HG03575 (cell line): Measurements from ENCODE around the gene SIRPA.
"Not testable (repeated sequence)": the region's sequence is repeated elsewhere in the genome, so short reads cannot be mapped to it uniquely, and the experiment has no call there.

Source experiments
- ATAC-seq: cut with Tn5 transposase; IDR thresholded peaks from one replicate; pipeline ENCODE4 v1.9.1; 2021; ENCODE audit not compliant: unreplicated experiment, insufficient number of reproducible peaks, low FRiP score; ENCODE audit errors: extremely low read depth

Gene SIRPA

GRCh38 chr20:1900321-1900801 is 5.2 kb downstream of the SIRPA start:
- no peak for ATAC-seq

- ATAC-seq = no peak
Measured at GRCh38 chr20:1901704-1902103, 6.5 kb downstream of the SIRPA start.

- ATAC-seq = no peak
Measured at GRCh38 chr20:1902188-1902587, 7.0 kb downstream of the SIRPA start.

GRCh38 chr20:1904135-1904534 is 8.9 kb downstream of the SIRPA start:
- ATAC-seq = no peak

- ATAC-seq = no peak
Measured at GRCh38 chr20:1905009-1905408, 9.8 kb downstream of the SIRPA start.

- ATAC-seq = no peak
Measured at GRCh38 chr20:1905693-1906092, 10.5 kb downstream of the SIRPA start.

GRCh38 chr20:1906361-1907051 is 11.3 kb downstream of the SIRPA start:
- ATAC-seq = no peak

GRCh38 chr20:1907586-1907985 is 12.4 kb downstream of the SIRPA start:
- no peak for ATAC-seq

GRCh38 chr20:1908191-1908590 is 13.0 kb downstream of the SIRPA start:
- ATAC-seq = no peak

GRCh38 chr20:1909097-1909496 is 13.9 kb downstream of the SIRPA start:
- ATAC-seq = no peak

- no peak for ATAC-seq
Measured at GRCh38 chr20:1911536-1911935, 16.3 kb downstream of the SIRPA start.

- ATAC-seq = no peak
Measured at GRCh38 chr20:1912053-1912452, 16.8 kb downstream of the SIRPA start.

GRCh38 chr20:1912646-1913045 is 17.4 kb downstream of the SIRPA start:
- no peak for ATAC-seq

- ATAC-seq = not testable (repeated sequence)
Measured at GRCh38 chr20:1915233-1915632, 20.0 kb downstream of the SIRPA start.

GRCh38 chr20:1915725-1916124 is 20.5 kb downstream of the SIRPA start:
- no peak for ATAC-seq

- ATAC-seq = no peak
Measured at GRCh38 chr20:1917786-1918185, 22.6 kb downstream of the SIRPA start.

GRCh38 chr20:1918491-1919165 is 23.4 kb downstream of the SIRPA start:
- no peak for ATAC-seq

GRCh38 chr20:1920252-1920651 is 25.0 kb downstream of the SIRPA start:
- no peak for ATAC-seq

GRCh38 chr20:1920826-1921225 is 25.6 kb downstream of the SIRPA start:
- no peak for ATAC-seq

GRCh38 chr20:1921985-1922384 is 26.8 kb downstream of the SIRPA start:
- ATAC-seq = not testable (repeated sequence)

GRCh38 chr20:1922786-1923185 is 27.6 kb downstream of the SIRPA start:
- ATAC-seq = no peak
